Measurements from ENCODE around the gene RASSF5. TPM values are rescaled to one million over a fixed set of nuclear protein-coding genes. Genes with fewer than 3 reads are reported as not detected.
A peak's percentile ranks its signal among the peaks of the same experiment; 100 is the strongest.

Gene RASSF5
- total RNA-seq, 2 experiments from 2014 or later, result 153 to 156 TPM

GRCh38 chr1:206636671-206637070, 129.3 kb downstream of the RASSF5 start:
- ChIA-PET CTCF (interaction anchor here (1.2 to 4.4 kb wide), 3 partner anchors 24 to 167 kb away, joined by 3 to 42 read pairs (median 25); partner anchors contain the start of gene EIF2D), POLR2A (interaction anchor here (0.6 to 1.4 kb wide), 3 partner anchors 11 to 27 kb away, joined by 3 to 5 read pairs (median 3); partner anchors contain the start of gene EIF2D)
- DNase-seq, result no peak
- Histone ChIP-seq H3K36me3 (ENCODE audit: insufficient read depth, low read length) (no peaks in the 10 kb centered on the region), H3K27ac (ENCODE audit: low read depth in 1 of 2, low read length in 2 of 2) (no peak overlapping the region), H3K9me3 (ENCODE audit: control insufficient read depth in 1 of 2, insufficient read depth in 1 of 2, low read length in 2 of 2) (no peaks in the 10 kb centered on the region), H3K4me3 (ENCODE audit: low read length) (no peak overlapping the region), H3K4me1 (ENCODE audit: insufficient read depth, low read length) (peaks cover 20% of the 10 kb centered on the region), H3K27me3 (ENCODE audit: control insufficient read depth in 1 of 2, insufficient read depth in 2 of 2, low read length in 2 of 2) (peaks cover 0 to 14% of the 10 kb centered on the region in 2 experiments)
- Mint-ChIP-seq H3K27me3 (no peaks in the 10 kb centered on the region), H3K4me1 (ENCODE audit: low read depth) (peaks cover 18% of the 10 kb centered on the region), H3K4me3 (peak overlapping the region; percentile 40), H3K27ac (peak overlapping the region; percentile 28), H3K9me3 (no peaks in the 10 kb centered on the region), H3K36me3 (ENCODE audit: low read depth) (no peaks in the 10 kb centered on the region)
- no peak for TF ChIP-seq CTCF (IDR thresholded peaks at IDR 0.05)
- intact Hi-C loops (cut with DNase I, micrococcal nuclease), result loop anchor here in 1 of 2 experiments (2.0 kb wide), 1 partner anchor 46 kb away; no protein-coding TSS in a partner anchor
- no peak for ATAC-seq (ENCODE audit: poor library complexity)

- intact Hi-C loops (cut with DNase I, micrococcal nuclease), result loop anchor here in 1 of 2 experiments (2.0 kb wide), 1 partner anchor 45 kb away; no protein-coding TSS in a partner anchor
- H3K27ac Mint-ChIP-seq, result no peak overlapping the region
- peaks cover 0 to 14% of the 10 kb centered on the region in 2 experiments for H3K27me3 ChIP-seq (ENCODE audit: control insufficient read depth in 1 of 2, insufficient read depth in 2 of 2, low read length in 2 of 2)
- no peaks in the 10 kb centered on the region for H3K36me3 ChIP-seq (ENCODE audit: insufficient read depth, low read length)
- H3K9me3 ChIP-seq (ENCODE audit: control insufficient read depth in 1 of 2, insufficient read depth in 1 of 2, low read length in 2 of 2), result no peaks in the 10 kb centered on the region
- CTCF ChIA-PET, result interaction anchor here (1.2 to 1.5 kb wide), 4 partner anchors 21 to 296 kb away, joined by 3 to 4 read pairs (median 3); no protein-coding TSS in a partner anchor
- peaks cover 20% of the 10 kb centered on the region for H3K4me1 ChIP-seq (ENCODE audit: insufficient read depth, low read length)
- peaks cover 18% of the 10 kb centered on the region for H3K4me1 Mint-ChIP-seq (ENCODE audit: low read depth)
- no peaks in the 10 kb centered on the region for H3K9me3 Mint-ChIP-seq
- no peak for ATAC-seq (ENCODE audit: poor library complexity)
- no peak overlapping the region for H3K4me3 ChIP-seq (ENCODE audit: low read length)
- no peak for TF ChIP-seq CTCF (IDR thresholded peaks at IDR 0.05)
- DNase-seq, result no peak
- no peaks in the 10 kb centered on the region for H3K36me3 Mint-ChIP-seq (ENCODE audit: low read depth)
- POLR2A ChIA-PET, result interaction anchor here (0.6 kb wide), 1 partner anchor 10 kb away, joined by 3 read pairs; no protein-coding TSS in a partner anchor
- peak overlapping the region; percentile 14 for H3K4me3 Mint-ChIP-seq
- no peak overlapping the region for H3K27ac ChIP-seq (ENCODE audit: low read depth in 1 of 2, low read length in 2 of 2)
- H3K27me3 Mint-ChIP-seq, result no peaks in the 10 kb centered on the region
Observed at GRCh38 chr1:206637605-206638004, 130.3 kb downstream of the RASSF5 start.

Small RNA genes lying within 50 kb of the gene (microRNA-seq; reads per million reads assigned to microRNA genes)
- gene MIR6769B (ENCODE audit: borderline microRNAs expressed, borderline replicate concordance), result 1.2 reads per million

Other genes with a start within 250 kb of the RASSF5 start
- 10 to 100 TPM; 27.9 to 29.8 TPM for gene IKBKE, start 37.1 kb upstream of the RASSF5 start, total RNA-seq
- gene EIF2D, start 104.9 kb downstream of the RASSF5 start, total RNA-seq, result 10 to 100 TPM; 48.9 to 51.6 TPM
- gene DYRK3, start 128.0 kb downstream of the RASSF5 start, total RNA-seq, result 1 to 10 TPM; 1.6 to 1.7 TPM
- 100 to 1,000 TPM; 157 to 166 TPM for gene MAPKAPK2, start 177.4 kb downstream of the RASSF5 start, total RNA-seq

Data from CD4-positive, alpha-beta T cell (primary cell).